Endothelial cell of umbilical vein (primary cell): ENCODE measurements around the gene TEK. TPM values are rescaled to one million over a fixed set of nuclear protein-coding genes. Genes with fewer than 3 reads are reported as not detected.

Experiments
- BruUV-seq: library from RNA; stranded (reverse); fragments of 400-500 nt; replicated peaks from 2 replicates; lab custom pipeline; 2021; lab: Mats Ljungman, UMichigan
- CTCF ChIA-PET: fragments of 300-600, 350-600 bp; sonication (Branson Sonifier 250); formaldehyde crosslinking; loops from one replicate; lab custom pipeline; 2021; ENCODE audit warnings: antibody characterized with exemption, inconsistent platforms; lab: Charles Lee
- POLR2A ChIA-PET: fragments of 300-600, 350-600 bp; sonication (Branson Sonifier 250); formaldehyde crosslinking; loops from one replicate; lab custom pipeline; 2021; ENCODE audit warnings: antibody characterized with exemption, inconsistent platforms; lab: Charles Lee
- DNase-seq: peaks from one replicate; pipeline ENCODE4 v3.0.0-alpha.2; 2011; ENCODE audit warnings: low read depth, low spot score
- FAIRE-seq: peaks from 2 replicates; lab custom pipeline; 2011; peaks lifted over from hg19 to GRCh38; lab: Jason Lieb, UNC
- H2AFZ ChIP-seq: 2 replicates; pipeline ENCODE4 v1.6.0; 2012; ENCODE audit warnings: low read depth, low read length, control low read depth, inconsistent platforms
- H3K27ac ChIP-seq: 2 replicates; pipeline ENCODE4 v1.5.1; 2011; ENCODE audit warnings: low read depth, mild to moderate bottlenecking, control low read depth, low read length, moderate library complexity; ENCODE audit not compliant: insufficient read depth
- H3K27me3 ChIP-seq, 2 experiments: 2 replicates each; pipeline versions ENCODE4 v1.6.0 to v1.6.1; 2011; ENCODE audit warnings: low read length in 2 of 2, mixed read lengths in 1 of 2; ENCODE audit not compliant: control insufficient read depth in 2 of 2, insufficient read depth in 2 of 2
- H3K36me3 ChIP-seq, 2 experiments: 2 replicates in 1 of 2; 3 replicates in 1 of 2; pipeline ENCODE4 v1.5.1; 2011; ENCODE audit warnings: low read length in 2 of 2, mild to moderate bottlenecking in 1 of 2, moderate library complexity in 1 of 2; ENCODE audit not compliant: control insufficient read depth in 2 of 2, insufficient read depth in 2 of 2; ENCODE audit errors: extremely low read depth in 1 of 2
- H3K4me1 ChIP-seq: 3 replicates; pipeline ENCODE4 v1.5.1; 2011; ENCODE audit warnings: mild to moderate bottlenecking, low read length; ENCODE audit not compliant: control insufficient read depth, insufficient read depth; ENCODE audit errors: extremely low read depth
- H3K4me2 ChIP-seq: 2 replicates; pipeline ENCODE4 v1.6.1; 2011; ENCODE audit warnings: low read length, control low read depth, mixed read lengths; ENCODE audit not compliant: insufficient read depth
- H3K4me3 ChIP-seq, 3 experiments: fragments of 200-600 bp in 1 of 3; sonication (generic), shearing (Covaris generic) in 1 of 3; replicated peaks in 1 of 3; 2 replicates each; pipeline ENCODE4 v1.5.1; 2011 to 2016; ENCODE audit warnings: control low read depth in 3 of 3, low read length in 3 of 3, mild to moderate bottlenecking in 2 of 3, inconsistent platforms in 1 of 3, low read depth in 1 of 3, moderate library complexity in 1 of 3; ENCODE audit not compliant: insufficient read depth in 1 of 3
- H3K79me2 ChIP-seq: 2 replicates; pipeline ENCODE4 v1.6.0; 2012; ENCODE audit warnings: low read length, inconsistent platforms; ENCODE audit not compliant: control insufficient read depth, insufficient read depth
- H3K9ac ChIP-seq: replicated peaks from 2 replicates; pipeline ENCODE3; 2011; ENCODE audit warnings: low read length, control low read depth; ENCODE audit not compliant: insufficient read depth; ENCODE audit errors: extremely low read depth
- H3K9me1 ChIP-seq: replicated peaks from 3 replicates; pipeline ENCODE4 v1.6.0; 2011; ENCODE audit warnings: mild to moderate bottlenecking, low read length; ENCODE audit not compliant: control insufficient read depth, insufficient read depth; ENCODE audit errors: extremely low read depth
- H3K9me3 ChIP-seq: replicated peaks from 2 replicates; pipeline ENCODE4 v1.5.1; 2012; ENCODE audit warnings: low read length, inconsistent platforms; ENCODE audit not compliant: control insufficient read depth, insufficient read depth
- H4K20me1 ChIP-seq: replicated peaks from 2 replicates; pipeline ENCODE3; 2011; ENCODE audit warnings: mild to moderate bottlenecking, low read length; ENCODE audit not compliant: control insufficient read depth, insufficient read depth; ENCODE audit errors: extremely low read depth
- CTCF ChIP-seq, 2 donors: IDR thresholded peaks; 1 replicate in 1 of 2; 2 replicates in 1 of 2; pipeline ENCODE4 v1.5.1; 2011; ENCODE audit warnings: low read length in 2 of 2, mild to moderate bottlenecking in 2 of 2, moderate library complexity in 2 of 2, control low read depth in 1 of 2, inconsistent platforms in 1 of 2, low read depth in 1 of 2; ENCODE audit not compliant: insufficient read depth in 1 of 2; ENCODE audit errors: extremely low read depth in 1 of 2
- EZH2 ChIP-seq: IDR thresholded peaks from 2 replicates; pipeline ENCODE4 v1.6.1; 2012; ENCODE audit warnings: borderline replicate concordance, low read depth, mild to moderate bottlenecking, moderate library complexity, low read length, inconsistent platforms; ENCODE audit not compliant: severe bottlenecking
- FOS ChIP-seq: IDR thresholded peaks from 2 replicates; pipeline ENCODE4 v1.6.1; 2011; ENCODE audit warnings: mild to moderate bottlenecking, low read length, moderate library complexity, borderline replicate concordance; ENCODE audit not compliant: insufficient read depth
- GATA2 ChIP-seq: IDR thresholded peaks from 2 replicates; pipeline ENCODE4 v1.7.0; 2011; ENCODE audit warnings: low read depth, mild to moderate bottlenecking, moderate library complexity, mixed read lengths, low read length; ENCODE audit not compliant: insufficient read length, insufficient read depth
- JUN ChIP-seq: IDR thresholded peaks from 2 replicates; pipeline ENCODE4 v1.6.1; 2011; ENCODE audit warnings: borderline replicate concordance, low read depth; ENCODE audit not compliant: insufficient read length, insufficient read depth
- MAX ChIP-seq: IDR thresholded peaks from 2 replicates; pipeline ENCODE4 v1.6.1; 2011; ENCODE audit not compliant: insufficient read depth, insufficient read length
- MYC ChIP-seq: IDR thresholded peaks from one replicate; pipeline ENCODE4 v1.6.1; 2011; ENCODE audit warnings: mild to moderate bottlenecking, low read depth, low read length
- POLR2A ChIP-seq: IDR thresholded peaks from 2 replicates; pipeline ENCODE4 v1.6.1; 2012; ENCODE audit warnings: low read depth, mild to moderate bottlenecking, control low read depth, low read length
- POLR2AphosphoS5 ChIP-seq: IDR thresholded peaks from 2 replicates; pipeline ENCODE4 v1.6.1; 2012; ENCODE audit warnings: low read depth, mild to moderate bottlenecking, control low read depth, low read length, moderate library complexity; ENCODE audit not compliant: insufficient read depth
- dilution Hi-C: fragments of 300-500 bp; cut with MboI; formaldehyde crosslinking; loops from one replicate; pipeline ENCODE4 v1.15.0; 2019; ENCODE audit warnings: low sequenced_read_pairs; ENCODE audit not compliant: extremely low pct_ligation_motif_present
- intact Hi-C: fragments of 100-400 bp; cut with micrococcal nuclease; formaldehyde crosslinking; loops from one replicate; pipeline ENCODE4 v1.10.0; 2022
- polyA plus RNA-seq, 4 experiments: library from polyadenylated mRNA; depleted of rRNA in 3 of 4; stranded (reverse) in 3 of 4; unstranded in 1 of 4; fragments of >200 nt; gene quantifications; 2 replicates each; pipeline versions ENCODE4 v1.2.1 to v1.2.3, GENCODE V29; 2011 to 2012; ENCODE audit warnings: missing spikeins in 1 of 4
- total RNA-seq: library from RNA; stranded (reverse); gene quantifications from 2 replicates; pipeline ENCODE4 v1.2.3, GENCODE V29; 2021

Gene TEK
- total and polyA plus RNA-seq, 2 donors (not counting 3 experiments of a cell fraction or from before 2014, with no cell fraction given), result 26.9 to 44.1 TPM

GRCh38 chr9:27198190-27198589 lies 89.2 kb downstream of the TEK start:
- Histone ChIP-seq H3K9me3 (no peaks in the 10 kb centered on the region), H3K79me2 (no peaks in the 10 kb centered on the region), H4K20me1 (no peaks in the 10 kb centered on the region), H3K4me3 (no peak overlapping the region), H3K4me2 (no peak overlapping the region), H3K9ac (no peak overlapping the region), H3K4me1 (peaks cover 31% of the 10 kb centered on the region), H2AFZ (no peak overlapping the region), H3K36me3 (peaks cover 12 to 19% of the 10 kb centered on the region in 2 experiments), H3K27ac (no peak overlapping the region), H3K9me1 (no peaks in the 10 kb centered on the region), H3K27me3 (no peaks in the 10 kb centered on the region)
- FAIRE-seq (no peak), DNase-seq (no peak)
- CTCF ChIA-PET, result no interaction called here
- POLR2A ChIA-PET, result no interaction called here
- TF ChIP-seq JUN (no peak), FOS (no peak), POLR2AphosphoS5 (no peak), CTCF (IDR thresholded peaks at IDR 0.05; ENCODE audit: extremely low read depth in 1 of 2, insufficient read depth in 1 of 2, low read depth in 1 of 2, low read length in 2 of 2) (no peak), EZH2 (no peak), MYC (no peak), MAX (no peak), GATA2 (no peak), POLR2A (no peak)
- intact Hi-C loops, result no loop called here
- dilution Hi-C loops, result no loop called here
- BruUV-seq, result no TSS peak
